GM13976 (cell line): ENCODE measurements around the gene ARF1.

Experiments
- DNase-seq: peaks from one replicate; pipeline ENCODE4 v3.0.0; 2012; ENCODE audit warnings: low spot score
- CTCF ChIP-seq: IDR thresholded peaks from 2 replicates; pipeline ENCODE4 v1.5.1; 2012; ENCODE audit warnings: borderline replicate concordance, mild to moderate bottlenecking; ENCODE audit not compliant: insufficient read depth; ENCODE audit errors: extremely low read depth, missing control alignments, control extremely low read depth
- in situ Hi-C: fragments of 300-500 bp; cut with MboI; formaldehyde crosslinking; loops from one replicate; pipeline ENCODE4 v1.12.0; 2022; ENCODE audit warnings: low sequenced_read_pairs, mixed read lengths, inconsistent platforms; ENCODE audit not compliant: unreplicated experiment

The ARF1 gene

GRCh38 chr1:228114827-228115226, 32.3 kb downstream of the ARF1 start:
- no peak for TF ChIP-seq CTCF
- DNase-seq = no peak
- in situ Hi-C loops = no loop called here

- DNase-seq = no peak
- no peak for TF ChIP-seq CTCF
- in situ Hi-C loops = no loop called here
Observed at GRCh38 chr1:228117335-228117734, 34.8 kb downstream of the ARF1 start.

- no peak for TF ChIP-seq CTCF
- in situ Hi-C loops = no loop called here
- DNase-seq = no peak
Observed at GRCh38 chr1:228118040-228118439, 35.5 kb downstream of the ARF1 start.

GRCh38 chr1:228120351-228120750, 37.8 kb downstream of the ARF1 start:
- in situ Hi-C loops = no loop called here
- no peak for DNase-seq
- no peak for TF ChIP-seq CTCF

GRCh38 chr1:228120857-228121489, 38.5 kb downstream of the ARF1 start:
- DNase-seq = no peak
- TF ChIP-seq CTCF = no peak
- in situ Hi-C loops = no loop called here

- in situ Hi-C loops = no loop called here
- TF ChIP-seq CTCF = no peak
- DNase-seq = no peak
Observed at GRCh38 chr1:228122921-228123441, 40.5 kb downstream of the ARF1 start.

GRCh38 chr1:228123505-228123904, 41.0 kb downstream of the ARF1 start:
- DNase-seq = no peak
- TF ChIP-seq CTCF = no peak

More at GRCh38 chr1:228123505-228123904, 41.0 kb downstream of the ARF1 start:
- in situ Hi-C loops = no loop called here
